Measurements from ENCODE around the gene AATK. TPM values are rescaled to one million over a fixed set of nuclear protein-coding genes. Genes with fewer than 3 reads are reported as not detected.
A peak's percentile ranks its signal among the peaks of the same experiment; 100 is the strongest.

The AATK gene
- total RNA-seq, 4 donors from 2014 or later: 0.64 to 2.8 (median 1.1) TPM

GRCh38 chr17:81094509-81095382 lies 71.3 kb downstream of the AATK start:
- Histone ChIP-seq H3K27ac (peak overlapping the region; percentile 88), H3K36me3 (peaks cover 4% of the 10 kb centered on the region), H3K4me1 (peaks cover 92% of the 10 kb centered on the region), H3K27me3 (no peaks in the 10 kb centered on the region), H3K4me3 (peak overlapping the region; percentile 12), H3K9me3 (no peaks in the 10 kb centered on the region)
- DNase-seq (ENCODE audit: low spot score in 2 of 2): peak; percentile 94 to 95
- TF ChIP-seq, protein P1, sequence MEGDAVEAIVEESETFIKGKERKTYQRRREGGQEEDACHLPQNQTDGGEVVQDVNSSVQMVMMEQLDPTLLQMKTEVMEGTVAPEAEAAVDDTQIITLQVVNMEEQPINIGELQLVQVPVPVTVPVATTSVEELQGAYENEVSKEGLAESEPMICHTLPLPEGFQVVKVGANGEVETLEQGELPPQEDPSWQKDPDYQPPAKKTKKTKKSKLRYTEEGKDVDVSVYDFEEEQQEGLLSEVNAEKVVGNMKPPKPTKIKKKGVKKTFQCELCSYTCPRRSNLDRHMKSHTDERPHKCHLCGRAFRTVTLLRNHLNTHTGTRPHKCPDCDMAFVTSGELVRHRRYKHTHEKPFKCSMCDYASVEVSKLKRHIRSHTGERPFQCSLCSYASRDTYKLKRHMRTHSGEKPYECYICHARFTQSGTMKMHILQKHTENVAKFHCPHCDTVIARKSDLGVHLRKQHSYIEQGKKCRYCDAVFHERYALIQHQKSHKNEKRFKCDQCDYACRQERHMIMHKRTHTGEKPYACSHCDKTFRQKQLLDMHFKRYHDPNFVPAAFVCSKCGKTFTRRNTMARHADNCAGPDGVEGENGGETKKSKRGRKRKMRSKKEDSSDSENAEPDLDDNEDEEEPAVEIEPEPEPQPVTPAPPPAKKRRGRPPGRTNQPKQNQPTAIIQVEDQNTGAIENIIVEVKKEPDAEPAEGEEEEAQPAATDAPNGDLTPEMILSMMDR (IDR thresholded peaks at IDR 0.05): no peak
- TF ChIP-seq POLR2A (IDR thresholded peaks at IDR 0.05) (peak in 1 of 2 donors; percentile 10), POLR2AphosphoS5 (IDR thresholded peaks at IDR 0.05) (peak in 2 of 3 donors; percentile 59 to 77)
- WGBS: 70% methylated on average over 3 of the region's 33 CpGs

DNA sequence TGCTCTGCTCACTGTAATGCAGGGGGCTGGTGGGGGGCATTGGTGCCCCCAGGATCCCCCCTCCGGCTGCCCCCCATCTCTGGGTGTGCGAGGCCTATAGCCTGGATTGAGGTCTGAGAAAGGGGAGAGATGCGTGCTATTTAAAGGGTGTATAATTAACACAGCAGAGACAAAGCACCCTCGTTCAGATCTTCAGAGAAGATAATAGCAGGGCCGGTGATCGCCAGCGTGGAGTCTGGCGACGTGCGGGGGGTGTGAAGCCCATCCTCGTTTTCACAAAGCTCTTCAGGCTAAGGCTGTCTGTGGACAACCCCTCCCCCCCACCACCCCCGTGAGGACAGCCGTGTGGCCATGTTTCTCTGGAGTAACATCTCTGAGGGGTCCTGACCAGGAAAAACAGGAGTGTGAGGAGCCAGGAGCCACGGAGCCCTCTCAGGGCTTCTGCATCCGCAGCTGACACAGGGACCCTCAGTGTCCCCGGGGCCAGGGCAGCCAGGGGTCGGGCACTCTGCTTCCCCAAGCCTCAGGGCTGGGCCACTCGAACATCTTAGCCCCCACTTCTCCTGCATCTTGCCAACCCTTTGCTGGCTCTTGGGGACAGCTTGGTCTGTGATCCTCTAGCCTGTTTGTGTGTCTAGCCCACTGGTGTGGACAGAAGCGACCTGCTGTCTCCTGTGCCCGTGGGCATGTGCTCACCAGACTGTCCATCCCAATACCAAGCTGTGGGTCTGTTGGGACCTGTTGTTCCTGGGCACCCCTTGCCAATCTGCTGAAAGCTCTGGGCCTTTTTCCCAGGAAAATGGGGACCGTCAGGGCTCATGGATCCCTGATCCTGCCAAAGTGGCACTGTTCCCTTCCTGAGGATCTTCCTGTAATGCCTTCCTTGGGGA lies 72.2 kb downstream of the AATK start:
- TF ChIP-seq POLR2AphosphoS5 (IDR thresholded peaks at IDR 0.05): no peak
- TF ChIP-seq EP300 (IDR thresholded peaks at IDR 0.05): no peak
- TF ChIP-seq, protein P1 (IDR thresholded peaks at IDR 0.05): no peak
- TF ChIP-seq POLR2A (IDR thresholded peaks at IDR 0.05): no peak
- Histone ChIP-seq H3K9me3 (no peaks in the 10 kb centered on the region), H3K4me1 (peaks cover 97% of the 10 kb centered on the region), H3K36me3 (no peaks in the 10 kb centered on the region), H3K27ac (peak overlapping the region; percentile 88), H3K4me3 (no peak overlapping the region), H3K27me3 (no peaks in the 10 kb centered on the region)
- DNase-seq (ENCODE audit: low spot score in 2 of 2): no peak
- WGBS: 67% methylated on average over 19 of the region's 21 CpGs

DNA sequence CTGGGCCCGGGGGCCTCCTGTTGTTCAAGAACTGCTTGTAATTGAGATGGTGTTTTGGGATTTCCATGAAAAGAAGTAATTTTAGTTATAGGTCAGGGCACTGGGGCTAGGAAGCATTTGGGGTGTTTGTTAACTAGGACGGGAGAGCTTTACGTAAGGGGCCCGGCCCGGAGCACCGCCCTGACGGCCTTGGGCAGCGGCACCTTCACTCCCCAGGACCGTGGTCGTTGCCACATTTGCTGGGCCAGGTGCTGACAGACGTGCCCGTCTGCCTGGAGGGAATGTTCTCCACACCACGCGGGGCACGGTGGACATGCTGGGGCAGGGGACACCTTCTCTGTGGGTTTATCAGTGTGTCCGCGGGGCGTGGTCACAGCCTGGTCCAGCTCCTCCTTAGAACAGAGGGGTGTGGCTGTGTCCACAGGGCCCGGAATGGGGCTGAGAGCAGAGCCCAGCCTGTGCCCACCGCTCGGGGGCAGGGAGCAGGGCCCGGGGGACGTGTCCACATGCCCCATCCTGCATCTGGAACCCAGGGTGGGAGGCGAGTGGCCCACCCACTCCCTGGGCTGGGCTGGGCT lies 73.4 kb downstream of the AATK start:
- WGBS: 67% methylated on average over 16 of the region's 24 CpGs
- Histone ChIP-seq H3K9me3 (no peaks in the 10 kb centered on the region), H3K27me3 (no peaks in the 10 kb centered on the region), H3K36me3 (peaks cover 4% of the 10 kb centered on the region), H3K27ac (peak overlapping the region; percentile 88), H3K4me1 (peaks cover 100% of the 10 kb centered on the region), H3K4me3 (no peak overlapping the region)
- TF ChIP-seq, protein P1 (IDR thresholded peaks at IDR 0.05): no peak
- no peak for TF ChIP-seq EP300 (IDR thresholded peaks at IDR 0.05)
- TF ChIP-seq POLR2A (IDR thresholded peaks at IDR 0.05): no peak
- TF ChIP-seq POLR2AphosphoS5 (IDR thresholded peaks at IDR 0.05): no peak
- no peak for DNase-seq (ENCODE audit: low spot score in 2 of 2)

- no peaks in the 10 kb centered on the region for H3K9me3 ChIP-seq
- no peaks in the 10 kb centered on the region for H3K27me3 ChIP-seq
- no peak for DNase-seq (ENCODE audit: low spot score in 2 of 2)
- no peak for TF ChIP-seq POLR2A (IDR thresholded peaks at IDR 0.05)
- no peak for TF ChIP-seq EP300 (IDR thresholded peaks at IDR 0.05)
- no peak for TF ChIP-seq POLR2AphosphoS5 (IDR thresholded peaks at IDR 0.05)
- TF ChIP-seq, protein P1 (IDR thresholded peaks at IDR 0.05): no peak
- H3K4me1 ChIP-seq: peaks cover 100% of the 10 kb centered on the region
- H3K4me3 ChIP-seq: no peak overlapping the region
- WGBS: 74% methylated on average over 8 of the region's 23 CpGs
- peaks cover 8% of the 10 kb centered on the region for H3K36me3 ChIP-seq
- H3K27ac ChIP-seq: peak overlapping the region; percentile 70
Observed at GRCh38 chr17:81091774-81092517, 74.1 kb downstream of the AATK start.

Measured in suprapubic skin (tissue), 4 donors.